HCT116 (cell line): ENCODE measurements around the gene CNDP1. TPM values are rescaled to one million over a fixed set of nuclear protein-coding genes. Genes with fewer than 3 reads are reported as not detected.

ENCODE experiments used
- ATAC-seq: fragments of 200-7000 bp; cut with Tn5 transposase; 2 replicates; pipeline ENCODE4 v1.9.1; 2020; ENCODE audit warnings: mild to moderate bottlenecking, moderate library complexity
- BruUV-seq: library from RNA; stranded (reverse); fragments of 400-500 nt; replicated peaks from 2 replicates; lab custom pipeline; 2021; lab: Mats Ljungman, UMichigan
- CTCF ChIA-PET: fragments of 300-600 bp; sonication (Branson Sonifier 250); formaldehyde crosslinking; loops from one replicate; lab custom pipeline; 2021; ENCODE audit warnings: antibody characterized with exemption; lab: Charles Lee
- POLR2A ChIA-PET: fragments of 300-600, 350-600 bp; sonication (Branson Sonifier 250); formaldehyde crosslinking; loops from one replicate; lab custom pipeline; 2021; ENCODE audit warnings: antibody characterized with exemption; lab: Charles Lee
- RAD21 ChIA-PET, 2 experiments: fragments of 300-600 bp; sonication (Branson Sonifier 250); formaldehyde crosslinking; loops; one replicate each; lab custom pipeline; 2023; ENCODE audit warnings: low total read pairs in 2 of 2; ENCODE audit not compliant: uncharacterized antibody in 2 of 2, unreplicated experiment in 2 of 2, low non-redundant PET in 1 of 2; lab: Charles Lee
- DNase-seq: peaks from one replicate; pipeline ENCODE4 v3.0.0-alpha.2; 2010; ENCODE audit warnings: low read depth, low spot score
- H2AFZ ChIP-seq: fragments of 200-600 bp; shearing (Covaris generic), sonication (generic); 2 replicates; pipeline ENCODE4 v1.6.1; 2017; ENCODE audit warnings: low read depth, mixed run types, mixed read lengths, antibody characterized with exemption, low read length; ENCODE audit not compliant: poor library complexity, severe bottlenecking
- H3K27ac ChIP-seq: 2 replicates; pipeline ENCODE4 v1.5.1; 2012; ENCODE audit warnings: low read depth, low read length
- H3K27me3 ChIP-seq: fragments of 200-600 bp; sonication (generic); 2 replicates; pipeline ENCODE4 v1.6.1; 2016; ENCODE audit warnings: mixed run types, low read length, mixed read lengths; ENCODE audit not compliant: insufficient read depth
- H3K36me3 ChIP-seq, 2 experiments: fragments of 200-500 bp in 1 of 2; fragments of 200-600 bp in 1 of 2; sonication (Bioruptor generic) in 1 of 2; sonication (generic) in 1 of 2; 2 replicates each; pipeline versions ENCODE4 v1.5.1 to v1.6.1; 2014 to 2016; ENCODE audit warnings: low read length in 2 of 2, inconsistent platforms in 1 of 2, mixed read lengths in 1 of 2, mixed run types in 1 of 2; ENCODE audit not compliant: insufficient read depth in 2 of 2, control insufficient read depth in 1 of 2
- H3K4me1 ChIP-seq, 2 experiments: fragments of 200-600 bp in 1 of 2; sonication (generic) in 1 of 2; 2 replicates each; pipeline versions ENCODE4 v1.5.1 to v1.6.1; 2012 to 2017; ENCODE audit warnings: low read length in 2 of 2, inconsistent platforms in 1 of 2, mild to moderate bottlenecking in 1 of 2, mixed read lengths in 1 of 2, mixed run types in 1 of 2, moderate library complexity in 1 of 2; ENCODE audit not compliant: insufficient read depth in 2 of 2, control insufficient read depth in 1 of 2
- H3K4me2 ChIP-seq: fragments of 200-600 bp; sonication (generic); 2 replicates; pipeline ENCODE4 v1.6.1; 2017; ENCODE audit warnings: mixed run types, low read length, mixed read lengths
- H3K4me3 ChIP-seq, 2 experiments: fragments of 200-600 bp in 1 of 2; sonication (generic) in 1 of 2; replicated peaks in 1 of 2; 2 replicates each; pipeline ENCODE4 v1.5.1; 2011 to 2016; ENCODE audit warnings: low read length in 2 of 2, control low read depth in 1 of 2, low read depth in 1 of 2, mild to moderate bottlenecking in 1 of 2, mixed read lengths in 1 of 2, mixed run types in 1 of 2
- H3K79me2 ChIP-seq: fragments of 200-600 bp; sonication (generic); 2 replicates; pipeline ENCODE4 v1.6.1; 2017; ENCODE audit warnings: mild to moderate bottlenecking, mixed run types, low read length, moderate library complexity, mixed read lengths; ENCODE audit not compliant: insufficient read depth
- H3K9ac ChIP-seq: fragments of 200-600 bp; sonication (generic); 2 replicates; pipeline ENCODE4 v1.6.1; 2016; ENCODE audit warnings: low read length, mixed read lengths
- H3K9me2 ChIP-seq: fragments of 200-600 bp; sonication (generic), shearing (Covaris generic); 2 replicates; pipeline ENCODE4 v1.6.1; 2017; ENCODE audit warnings: mixed run types, mild to moderate bottlenecking, moderate library complexity; ENCODE audit not compliant: insufficient read depth
- H3K9me3 ChIP-seq, 2 experiments: fragments of 200-500 bp in 1 of 2; fragments of 200-600 bp in 1 of 2; sonication (Bioruptor generic) in 1 of 2; sonication (generic) in 1 of 2; 2 replicates each; pipeline ENCODE4 v1.6.1; 2014 to 2017; ENCODE audit warnings: low read length in 2 of 2, mixed read lengths in 2 of 2, inconsistent platforms in 1 of 2, low read depth in 1 of 2, mild to moderate bottlenecking in 1 of 2, mixed run types in 1 of 2, moderate library complexity in 1 of 2; ENCODE audit not compliant: control insufficient read depth in 1 of 2, insufficient read depth in 1 of 2
- H4K20me1 ChIP-seq: fragments of 200-600 bp; sonication (generic), shearing (Covaris generic); 2 replicates; pipeline ENCODE4 v1.6.1; 2017; ENCODE audit warnings: mixed run types, mild to moderate bottlenecking, moderate library complexity; ENCODE audit not compliant: insufficient read depth
- ATF3 ChIP-seq: IDR thresholded peaks from 2 replicates; pipeline ENCODE4 v1.6.1; 2012
- CBX3 ChIP-seq: IDR thresholded peaks from 2 replicates; pipeline ENCODE4 v1.6.1; 2012; ENCODE audit warnings: low read depth
- CEBPB ChIP-seq: IDR thresholded peaks from 2 replicates; pipeline ENCODE4 v1.6.1; 2012; ENCODE audit warnings: low read depth
- EGR1 ChIP-seq: IDR thresholded peaks from 2 replicates; pipeline ENCODE4 v1.6.1; 2012; ENCODE audit warnings: low read depth
- EZH2 ChIP-seq: fragments of 200-600 bp; sonication (generic); IDR thresholded peaks from 2 replicates; pipeline ENCODE4 v1.6.1; 2017; ENCODE audit warnings: antibody characterized with exemption, mixed run types
- FOSL1 ChIP-seq: IDR thresholded peaks from 2 replicates; pipeline ENCODE4 v1.6.1; 2012; ENCODE audit warnings: low read depth
- JUND ChIP-seq: IDR thresholded peaks from 2 replicates; pipeline ENCODE4 v1.6.1; 2012
- POLR2A ChIP-seq: IDR thresholded peaks from 2 replicates; pipeline ENCODE4 v1.7.0; 2011; ENCODE audit warnings: borderline replicate concordance; ENCODE audit not compliant: insufficient read depth, insufficient read length; ENCODE audit errors: extremely low read depth
- RAD21 ChIP-seq: IDR thresholded peaks from 2 replicates; pipeline ENCODE4 v1.6.1; 2012; ENCODE audit warnings: low read depth, mild to moderate bottlenecking
- REST ChIP-seq: IDR thresholded peaks from 2 replicates; pipeline ENCODE4 v1.6.1; 2012; ENCODE audit warnings: low read depth
- SRF ChIP-seq: IDR thresholded peaks from 2 replicates; pipeline ENCODE4 v1.6.1; 2012; ENCODE audit warnings: low read depth
- ZBTB33 ChIP-seq: IDR thresholded peaks from 2 replicates; pipeline ENCODE4 v1.6.1; 2011; ENCODE audit warnings: mild to moderate bottlenecking, low read length, moderate library complexity; ENCODE audit not compliant: insufficient replicate concordance; ENCODE audit errors: extremely low read depth
- ZFX ChIP-seq: fragments of 450-650 bp; IDR thresholded peaks from 2 replicates; pipeline ENCODE4 v1.6.1; 2017
- intact Hi-C: fragments of 100-400 bp; cut with micrococcal nuclease; formaldehyde crosslinking; loops from 2 replicates; pipeline ENCODE4 v1.10.0; 2022
- total RNA-seq: library from RNA; stranded (reverse); gene quantifications from one replicate; pipeline ENCODE4 v1.2.1, GENCODE V29; 2021; ENCODE audit not compliant: unreplicated experiment

CNDP1 gene
- total RNA-seq, 1 experiment from 2014 or later = not detected

GRCh38 chr18:74609535-74609934 is 75.2 kb downstream of the CNDP1 start:
- H3K9ac ChIP-seq = no peak overlapping the region
- H3K36me3 ChIP-seq = no peaks in the 10 kb centered on the region
- H3K4me2 ChIP-seq = no peak overlapping the region
- DNase-seq = no peak
- no peaks in the 10 kb centered on the region for H3K9me2 ChIP-seq
- intact Hi-C loops = no loop called here
- RAD21 ChIA-PET = no interaction called here
- H2AFZ ChIP-seq = no peak overlapping the region
- BruUV-seq = no TSS peak
- H3K27me3 ChIP-seq = no peaks in the 10 kb centered on the region
- H3K79me2 ChIP-seq = peaks cover 9% of the 10 kb centered on the region; the same call in 1 of the 2 replicates
- 0 out of 4 replicates have a peak, but pooled peaks cover 0 to 3% of the 10 kb centered on the region in 2 experiments for H3K9me3 ChIP-seq
- H3K4me3 ChIP-seq = no peak overlapping the region
- CTCF ChIA-PET = no interaction called here
- no peak for ATAC-seq
- no peaks in the 10 kb centered on the region for H4K20me1 ChIP-seq
- H3K4me1 ChIP-seq = no peaks in the 10 kb centered on the region
- H3K27ac ChIP-seq = no peak overlapping the region
- POLR2A ChIA-PET = no interaction called here
- TF ChIP-seq ZBTB33 (no peak), ATF3 (no peak), JUND (no peak), EGR1 (no peak), EZH2 (no peak)

- Histone ChIP-seq H3K27ac (no peak overlapping the region), H3K9me2 (no peaks in the 10 kb centered on the region), H2AFZ (no peak overlapping the region), H3K4me2 (no peak overlapping the region), H3K36me3 (no peaks in the 10 kb centered on the region), H3K27me3 (no peaks in the 10 kb centered on the region), H4K20me1 (no peaks in the 10 kb centered on the region), H3K9ac (no peak overlapping the region), H3K79me2 (peaks cover 9% of the 10 kb centered on the region; the same call in 1 of the 2 replicates), H3K9me3 (0 out of 4 replicates have a peak, but pooled peaks cover 0 to 6% of the 10 kb centered on the region in 2 experiments), H3K4me1 (no peaks in the 10 kb centered on the region), H3K4me3 (no peak overlapping the region)
- no TSS peak for BruUV-seq
- ATAC-seq (no peak), DNase-seq (no peak)
- ChIA-PET POLR2A (no interaction called here), CTCF (no interaction called here), RAD21 (no interaction called here)
- intact Hi-C loops = no loop called here
- TF ChIP-seq FOSL1 (no peak), ZFX (no peak), REST (no peak), POLR2A (no peak), EZH2 (no peak), EGR1 (no peak), ZBTB33 (no peak), SRF (no peak), CEBPB (no peak), RAD21 (no peak), JUND (no peak), CBX3 (no peak)
These were observed 75.8 kb downstream of the CNDP1 start for GRCh38 chr18:74610051-74610615.
